Measurements from ENCODE around the gene ZNF512B.
A peak's percentile ranks its signal among the peaks of the same experiment; 100 is the strongest.

The ZNF512B gene

DNA sequence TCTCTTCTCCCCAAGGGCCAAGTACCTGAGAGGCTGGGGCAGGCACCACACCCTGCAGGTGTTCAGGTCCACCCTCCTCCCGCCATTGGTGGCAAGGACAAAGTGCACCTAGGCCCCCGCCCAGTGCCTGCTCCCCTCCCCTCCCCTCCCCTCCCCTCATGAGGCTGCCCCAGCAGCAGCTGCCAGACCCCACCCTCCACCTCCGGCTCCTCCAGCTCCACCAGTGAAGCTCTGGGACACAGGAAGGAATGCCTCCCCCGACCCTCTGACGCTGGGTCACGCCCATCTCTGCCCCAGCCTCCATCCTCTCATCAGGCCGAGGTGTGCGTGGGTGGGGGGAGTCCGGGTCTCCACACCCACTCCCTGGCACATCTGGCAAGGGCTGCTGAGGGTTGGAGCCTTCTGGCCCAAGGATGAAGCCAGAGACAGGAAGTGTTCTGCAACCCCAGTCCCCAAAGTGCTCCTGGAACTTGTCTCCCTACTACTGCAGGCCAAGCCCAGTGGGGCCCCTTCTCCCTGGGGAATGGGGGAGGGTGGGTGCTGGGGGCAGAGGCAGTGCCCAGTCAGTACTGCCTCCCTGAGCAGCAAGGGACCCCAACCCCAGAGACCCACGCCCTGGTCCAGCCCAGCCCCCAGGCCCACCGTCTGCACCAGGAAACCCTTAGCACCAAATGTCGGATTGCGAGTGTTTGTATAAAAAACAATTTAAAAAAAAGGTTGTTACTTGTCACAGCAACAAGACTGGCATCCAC lies 11.9 kb downstream of the ZNF512B start:
- no peak for DNase-seq
- H3K4me3 ChIP-seq (ENCODE audit: low read depth, low read length): no peak overlapping the region
- H3K27ac ChIP-seq: no peak overlapping the region
- TF ChIP-seq, protein P1, sequence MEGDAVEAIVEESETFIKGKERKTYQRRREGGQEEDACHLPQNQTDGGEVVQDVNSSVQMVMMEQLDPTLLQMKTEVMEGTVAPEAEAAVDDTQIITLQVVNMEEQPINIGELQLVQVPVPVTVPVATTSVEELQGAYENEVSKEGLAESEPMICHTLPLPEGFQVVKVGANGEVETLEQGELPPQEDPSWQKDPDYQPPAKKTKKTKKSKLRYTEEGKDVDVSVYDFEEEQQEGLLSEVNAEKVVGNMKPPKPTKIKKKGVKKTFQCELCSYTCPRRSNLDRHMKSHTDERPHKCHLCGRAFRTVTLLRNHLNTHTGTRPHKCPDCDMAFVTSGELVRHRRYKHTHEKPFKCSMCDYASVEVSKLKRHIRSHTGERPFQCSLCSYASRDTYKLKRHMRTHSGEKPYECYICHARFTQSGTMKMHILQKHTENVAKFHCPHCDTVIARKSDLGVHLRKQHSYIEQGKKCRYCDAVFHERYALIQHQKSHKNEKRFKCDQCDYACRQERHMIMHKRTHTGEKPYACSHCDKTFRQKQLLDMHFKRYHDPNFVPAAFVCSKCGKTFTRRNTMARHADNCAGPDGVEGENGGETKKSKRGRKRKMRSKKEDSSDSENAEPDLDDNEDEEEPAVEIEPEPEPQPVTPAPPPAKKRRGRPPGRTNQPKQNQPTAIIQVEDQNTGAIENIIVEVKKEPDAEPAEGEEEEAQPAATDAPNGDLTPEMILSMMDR (IDR thresholded peaks at IDR 0.05; ENCODE audit: low read depth, low read length, missing control alignments): no peak
- peaks cover 27% of the 10 kb centered on the region for H3K36me3 ChIP-seq (replicated peaks)
- in situ Hi-C loops (cut with HindIII; ENCODE audit: low pct_ligation_motif_present, low sequenced_read_pairs): no loop called here
- no peaks in the 10 kb centered on the region for H3K27me3 ChIP-seq (replicated peaks)

DNA sequence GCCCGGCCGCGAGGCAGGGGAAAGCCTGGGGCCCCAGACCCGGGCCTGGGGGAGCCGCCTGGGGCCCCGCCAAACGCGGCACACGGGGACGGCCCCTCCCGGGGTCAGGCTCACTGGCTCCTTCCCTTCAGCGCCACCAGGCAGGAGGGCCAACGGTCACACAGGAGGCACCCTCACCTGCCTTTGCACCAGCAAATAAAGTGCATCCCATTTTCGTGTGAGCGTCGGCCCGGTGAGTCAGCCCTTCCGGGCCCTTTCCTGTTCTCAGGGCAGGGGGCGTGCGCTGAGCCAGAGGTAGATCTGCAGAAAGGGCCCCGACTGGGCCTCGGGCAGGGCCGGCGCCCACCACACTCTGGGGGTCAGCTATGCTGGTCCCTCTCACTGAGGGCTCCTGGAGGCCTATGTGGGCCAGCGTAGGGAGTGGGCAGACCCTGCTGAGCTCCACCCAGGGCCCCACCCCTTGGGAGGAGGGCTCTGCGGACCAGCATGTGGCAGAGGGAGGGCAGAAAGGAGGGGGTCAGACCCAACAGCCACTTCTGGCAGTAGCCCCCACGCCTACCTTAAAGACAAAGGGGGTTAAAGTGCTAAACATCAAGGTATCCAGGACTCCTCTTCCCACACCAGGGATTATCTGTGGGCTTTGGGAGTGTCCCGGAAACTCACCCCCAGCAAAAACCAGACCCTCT lies 12.6 kb downstream of the ZNF512B start:
- H3K27me3 ChIP-seq (replicated peaks): no peaks in the 10 kb centered on the region
- in situ Hi-C loops (cut with HindIII; ENCODE audit: low pct_ligation_motif_present, low sequenced_read_pairs): no loop called here
- DNase-seq: no peak
- H3K27ac ChIP-seq: peak overlapping the region; percentile 25
- peaks cover 20% of the 10 kb centered on the region for H3K36me3 ChIP-seq (replicated peaks)
- TF ChIP-seq, protein P1 (IDR thresholded peaks at IDR 0.05; ENCODE audit: low read depth, low read length, missing control alignments): peak; percentile 26
- peak overlapping the region; percentile 54 for H3K4me3 ChIP-seq (ENCODE audit: low read depth, low read length)

DNA sequence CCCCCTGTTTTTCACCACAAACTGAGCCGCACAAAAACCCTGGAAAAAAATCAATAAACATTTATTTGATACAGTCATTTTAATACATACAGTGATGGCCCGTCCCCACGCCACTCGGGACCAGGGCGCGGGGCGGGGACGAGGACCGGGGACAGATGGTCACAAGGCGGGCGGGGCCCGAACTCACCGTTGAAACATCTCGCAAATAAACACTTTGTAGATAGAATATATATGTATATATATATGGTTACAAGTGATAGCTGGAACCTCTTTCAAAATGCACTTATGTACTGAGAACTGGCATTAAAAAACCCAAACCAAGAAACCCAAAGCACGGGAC lies 13.1 kb downstream of the ZNF512B start:
- DNase-seq: no peak
- TF ChIP-seq, protein P1 (IDR thresholded peaks at IDR 0.05; ENCODE audit: low read depth, low read length, missing control alignments): no peak
- no peaks in the 10 kb centered on the region for H3K27me3 ChIP-seq (replicated peaks)
- peak overlapping the region; percentile 25 for H3K27ac ChIP-seq
- peaks cover 15% of the 10 kb centered on the region for H3K36me3 ChIP-seq (replicated peaks)
- in situ Hi-C loops (cut with HindIII; ENCODE audit: low pct_ligation_motif_present, low sequenced_read_pairs): no loop called here
- peak overlapping the region; percentile 54 for H3K4me3 ChIP-seq (ENCODE audit: low read depth, low read length)

DNA sequence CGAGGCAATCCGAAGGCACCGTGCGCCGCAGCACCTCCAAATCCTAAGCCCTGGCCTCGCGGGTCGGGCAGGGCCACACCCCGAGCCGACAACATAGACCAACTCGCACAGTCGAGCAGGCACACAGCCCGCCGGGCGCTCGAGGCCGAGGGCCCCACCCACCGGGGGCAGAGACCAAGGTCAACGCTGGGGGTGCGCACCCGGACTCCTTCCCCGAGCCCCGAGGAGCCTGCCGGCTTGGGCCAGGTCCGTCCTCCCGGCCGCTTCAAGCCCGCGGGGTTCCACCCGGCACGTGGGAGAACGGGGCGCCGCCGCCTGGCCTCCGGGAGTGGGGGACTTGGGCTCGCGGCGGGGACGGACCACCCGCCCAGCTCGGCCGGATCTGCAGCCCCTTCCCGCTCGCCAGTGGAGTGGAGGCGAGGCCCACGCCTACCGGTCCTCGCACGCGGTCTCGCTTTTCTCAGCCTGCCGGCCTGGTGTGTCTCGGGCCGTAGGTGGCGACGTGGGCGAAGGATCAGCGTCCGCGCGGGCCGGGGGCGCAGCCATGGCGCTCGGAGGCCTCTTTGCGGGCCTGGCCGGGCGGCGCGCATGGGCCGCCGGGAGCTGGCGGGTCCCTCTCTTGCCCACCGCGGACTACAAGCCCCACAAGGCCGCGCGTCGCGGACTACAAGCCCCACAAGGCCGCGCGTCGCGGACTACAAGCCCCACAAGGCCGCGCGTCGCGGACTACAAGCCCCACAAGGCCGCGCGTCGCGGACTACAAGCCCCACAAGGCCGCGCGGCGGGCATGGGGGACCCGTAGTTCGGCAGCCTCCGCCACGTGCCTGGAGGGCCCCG lies 13.7 kb downstream of the ZNF512B start, which contains the start of gene UCKL1:
Gene UCKL1, minus strand, starts transcription at position 590 of the 837 bp plus-strand sequence. Its CDS starts 44 bp downstream, at position 546.
- Histone ChIP-seq H3K4me3 (ENCODE audit: low read depth, low read length) (peak within 1 kb of the TSS; percentile 88), H3K36me3 (replicated peaks) (peaks cover 9% of the 10 kb centered on the region), H3K27me3 (replicated peaks) (no peaks in the 10 kb centered on the region), H3K27ac (peak within 1 kb of the TSS; percentile 57)
- TF ChIP-seq, protein P1 (IDR thresholded peaks at IDR 0.05; ENCODE audit: low read depth, low read length, missing control alignments): no peak
- DNase-seq: peak; percentile 79
- in situ Hi-C loops (cut with HindIII; ENCODE audit: low pct_ligation_motif_present, low sequenced_read_pairs): no loop called here

DNA sequence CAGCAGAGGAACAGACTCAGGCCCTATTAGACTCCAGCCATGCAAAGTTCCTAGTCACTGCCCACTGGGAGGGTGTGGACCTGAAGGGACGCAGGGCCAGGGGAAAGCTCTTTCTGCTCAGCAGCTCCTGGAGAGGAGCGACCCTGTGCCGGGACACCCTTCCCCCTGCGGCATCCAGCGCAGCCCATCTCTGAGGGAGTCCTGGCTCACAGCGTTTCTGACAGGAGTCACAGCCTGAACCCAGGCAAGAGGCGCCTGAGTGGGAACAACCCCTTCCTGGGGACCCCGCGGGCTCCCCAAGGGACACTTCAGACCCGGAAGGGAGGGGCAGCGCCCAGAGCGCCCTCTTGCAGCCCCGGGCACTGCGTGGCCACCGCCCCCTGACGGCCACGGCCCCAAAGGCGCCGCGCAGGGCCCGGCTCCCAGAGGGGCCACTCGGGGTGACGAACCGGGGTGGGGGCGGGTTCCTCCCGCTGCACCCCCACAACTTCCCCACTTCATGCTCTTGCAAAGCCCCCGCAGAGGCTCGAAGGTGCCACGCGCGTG lies 14.4 kb downstream of the ZNF512B start:
- Histone ChIP-seq H3K36me3 (replicated peaks) (peaks cover 8% of the 10 kb centered on the region), H3K27me3 (replicated peaks) (no peaks in the 10 kb centered on the region), H3K4me3 (ENCODE audit: low read depth, low read length) (peak overlapping the region; percentile 88), H3K27ac (no peak overlapping the region)
- in situ Hi-C loops (cut with HindIII; ENCODE audit: low pct_ligation_motif_present, low sequenced_read_pairs): no loop called here
- TF ChIP-seq, protein P1 (IDR thresholded peaks at IDR 0.05; ENCODE audit: low read depth, low read length, missing control alignments): peak; percentile 26
- DNase-seq: no peak
